Measurements from ENCODE around the gene SCD5. TPM values are rescaled to one million over a fixed set of nuclear protein-coding genes. Genes with fewer than 3 reads are reported as not detected.

SCD5 gene
- total RNA-seq, 1 donor from 2014 or later = 36.6 TPM

DNA sequence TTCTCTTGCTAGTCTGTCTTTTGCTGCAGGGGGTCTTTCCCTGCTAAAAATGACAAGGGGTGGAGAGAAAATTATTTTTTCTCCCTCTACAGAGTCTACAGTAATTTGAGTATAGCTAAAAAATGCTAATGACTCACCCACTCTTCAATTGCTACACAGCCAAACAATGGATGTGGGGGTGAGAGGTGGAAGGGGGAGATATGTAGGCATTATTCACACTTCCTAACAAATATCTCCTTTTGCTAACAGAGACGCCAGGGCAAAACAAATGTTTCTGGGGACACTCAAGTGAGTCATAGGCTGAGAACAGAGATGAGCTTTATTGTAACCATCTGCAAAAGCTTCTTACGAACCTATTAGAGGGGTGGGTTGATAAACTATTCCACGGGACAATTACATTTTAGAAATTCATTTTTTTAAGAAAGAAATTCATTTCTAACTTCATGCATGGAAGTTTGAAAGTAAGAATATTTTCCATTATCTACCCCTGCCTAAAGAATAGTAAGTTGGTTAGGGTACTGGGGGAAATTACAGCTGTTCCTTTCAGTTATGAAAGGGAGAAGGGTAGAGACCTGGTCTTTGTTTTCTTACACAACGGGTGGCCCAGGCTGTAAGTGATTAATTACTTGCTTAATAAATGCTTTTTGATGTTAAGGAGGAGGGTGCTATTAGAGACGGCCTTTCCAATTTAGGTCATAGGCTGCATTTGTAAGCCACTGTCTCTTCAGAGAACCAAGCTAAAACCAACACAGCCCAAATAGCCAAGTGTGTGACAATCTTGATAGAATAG, 12.8 kb downstream of the SCD5 start:
- no peaks in the 10 kb centered on the region for H3K9me3 Mint-ChIP-seq
- peaks cover 7% of the 10 kb centered on the region for H3K36me3 Mint-ChIP-seq
- peaks cover 3% of the 10 kb centered on the region for H3K27me3 Mint-ChIP-seq
- DNase-seq (ENCODE audit: extremely low spot score, unreplicated experiment) = no peak
- TF ChIP-seq, protein P1, sequence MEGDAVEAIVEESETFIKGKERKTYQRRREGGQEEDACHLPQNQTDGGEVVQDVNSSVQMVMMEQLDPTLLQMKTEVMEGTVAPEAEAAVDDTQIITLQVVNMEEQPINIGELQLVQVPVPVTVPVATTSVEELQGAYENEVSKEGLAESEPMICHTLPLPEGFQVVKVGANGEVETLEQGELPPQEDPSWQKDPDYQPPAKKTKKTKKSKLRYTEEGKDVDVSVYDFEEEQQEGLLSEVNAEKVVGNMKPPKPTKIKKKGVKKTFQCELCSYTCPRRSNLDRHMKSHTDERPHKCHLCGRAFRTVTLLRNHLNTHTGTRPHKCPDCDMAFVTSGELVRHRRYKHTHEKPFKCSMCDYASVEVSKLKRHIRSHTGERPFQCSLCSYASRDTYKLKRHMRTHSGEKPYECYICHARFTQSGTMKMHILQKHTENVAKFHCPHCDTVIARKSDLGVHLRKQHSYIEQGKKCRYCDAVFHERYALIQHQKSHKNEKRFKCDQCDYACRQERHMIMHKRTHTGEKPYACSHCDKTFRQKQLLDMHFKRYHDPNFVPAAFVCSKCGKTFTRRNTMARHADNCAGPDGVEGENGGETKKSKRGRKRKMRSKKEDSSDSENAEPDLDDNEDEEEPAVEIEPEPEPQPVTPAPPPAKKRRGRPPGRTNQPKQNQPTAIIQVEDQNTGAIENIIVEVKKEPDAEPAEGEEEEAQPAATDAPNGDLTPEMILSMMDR (conservative IDR thresholded peaks at IDR 0.05) = no peak
- H3K4me1 Mint-ChIP-seq (ENCODE audit: unreplicated experiment) = peaks cover 70% of the 10 kb centered on the region
- H3K27ac Mint-ChIP-seq = peak overlapping the region; percentile 80
- H3K4me3 Mint-ChIP-seq = peak overlapping the region; percentile 83

- Mint-ChIP-seq H3K27ac (peak overlapping the region; percentile 80), H3K9me3 (no peaks in the 10 kb centered on the region), H3K4me3 (peak overlapping the region; percentile 83), H3K36me3 (peaks cover 7% of the 10 kb centered on the region), H3K27me3 (peaks cover 3% of the 10 kb centered on the region), H3K4me1 (ENCODE audit: unreplicated experiment) (peaks cover 73% of the 10 kb centered on the region)
- no peak for DNase-seq (ENCODE audit: extremely low spot score, unreplicated experiment)
- TF ChIP-seq, protein P1 (conservative IDR thresholded peaks at IDR 0.05) = no peak
Measured at GRCh38 chr4:82784681-82785610, 13.7 kb downstream of the SCD5 start.

DNA sequence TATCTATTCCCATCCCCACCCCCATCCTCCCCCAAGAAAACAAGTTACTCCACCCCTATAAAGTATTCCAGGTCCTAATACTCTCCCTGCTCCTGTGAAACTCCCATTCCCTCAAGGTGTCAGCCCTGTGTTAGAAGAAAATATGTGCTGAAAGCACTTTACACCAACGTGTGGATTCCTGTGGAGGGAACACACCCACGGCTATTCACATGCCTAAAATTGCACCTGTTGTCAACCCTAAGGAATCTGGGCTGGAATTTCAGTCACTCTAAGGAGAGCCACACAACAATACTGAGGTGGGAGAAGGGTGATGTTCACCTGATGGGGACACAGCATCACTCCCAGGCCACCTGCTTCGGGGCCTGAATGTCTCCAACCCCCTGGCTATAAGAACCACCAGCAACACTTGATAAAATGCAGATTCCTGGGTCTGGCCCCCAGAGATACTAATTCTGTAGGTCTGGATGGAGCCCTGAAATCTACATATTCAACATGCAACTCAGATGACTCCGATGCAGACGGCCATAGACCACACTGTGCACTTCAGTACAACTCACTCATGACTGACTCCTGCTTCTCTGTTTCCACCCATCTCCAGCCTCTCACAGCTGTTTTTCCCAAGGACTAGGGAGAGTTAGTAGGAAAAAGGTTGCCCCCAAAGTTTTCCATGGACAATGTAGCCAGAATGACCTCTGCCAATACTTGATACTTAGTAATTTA, 15.8 kb downstream of the SCD5 start:
- peaks cover 2% of the 10 kb centered on the region for H3K36me3 Mint-ChIP-seq
- H3K27me3 Mint-ChIP-seq = peaks cover 3% of the 10 kb centered on the region
- H3K27ac Mint-ChIP-seq = peak overlapping the region; percentile 90
- H3K9me3 Mint-ChIP-seq = no peaks in the 10 kb centered on the region
- TF ChIP-seq, protein P1 (conservative IDR thresholded peaks at IDR 0.05) = no peak
- H3K4me1 Mint-ChIP-seq (ENCODE audit: unreplicated experiment) = peaks cover 66% of the 10 kb centered on the region
- H3K4me3 Mint-ChIP-seq = peak overlapping the region; percentile 66
- no peak for DNase-seq (ENCODE audit: extremely low spot score, unreplicated experiment)

DNA sequence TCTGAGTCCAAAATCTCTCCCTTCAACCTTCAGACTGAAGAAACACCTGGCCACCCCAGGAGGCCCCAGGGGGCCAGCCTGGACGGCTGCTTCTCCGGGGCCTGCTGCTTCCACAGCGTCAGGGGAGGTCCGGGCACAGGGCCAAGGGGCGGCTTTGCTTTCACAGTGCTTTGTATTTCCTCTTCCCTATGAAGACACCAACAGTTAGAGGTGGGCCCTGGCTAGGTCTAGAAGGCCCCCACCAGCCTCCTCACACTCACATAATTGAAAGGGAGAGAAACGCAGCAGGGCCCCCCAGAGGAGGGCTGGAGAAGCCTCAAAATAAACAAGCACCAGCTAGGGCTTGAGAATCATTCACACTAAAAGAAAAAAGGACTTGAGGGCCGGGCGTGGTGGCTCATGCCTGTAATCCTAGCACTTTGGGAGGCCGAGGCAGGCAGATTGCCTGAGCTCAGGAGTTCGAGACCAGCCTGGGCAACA, 17.8 kb downstream of the SCD5 start:
- Mint-ChIP-seq H3K4me1 (ENCODE audit: unreplicated experiment) (peaks cover 69% of the 10 kb centered on the region), H3K27ac (peak overlapping the region; percentile 65), H3K4me3 (no peak overlapping the region), H3K9me3 (no peaks in the 10 kb centered on the region), H3K27me3 (peaks cover 3% of the 10 kb centered on the region), H3K36me3 (peaks cover 14% of the 10 kb centered on the region)
- TF ChIP-seq, protein P1 (conservative IDR thresholded peaks at IDR 0.05) = no peak
- no peak for DNase-seq (ENCODE audit: extremely low spot score, unreplicated experiment)

- Mint-ChIP-seq H3K36me3 (peaks cover 16% of the 10 kb centered on the region), H3K9me3 (no peaks in the 10 kb centered on the region), H3K27me3 (peaks cover 3% of the 10 kb centered on the region), H3K27ac (peak overlapping the region; percentile 2), H3K4me1 (ENCODE audit: unreplicated experiment) (peaks cover 64% of the 10 kb centered on the region), H3K4me3 (no peak overlapping the region)
- no peak for DNase-seq (ENCODE audit: extremely low spot score, unreplicated experiment)
- TF ChIP-seq, protein P1 (conservative IDR thresholded peaks at IDR 0.05) = no peak
Measured at GRCh38 chr4:82780170-82780751, 18.3 kb downstream of the SCD5 start.

All from type B pancreatic cell (in vitro differentiated cells).